Fibroblast of peridontal ligament (primary cell): Measurements from ENCODE around the gene IFNAR2.
A peak's percentile ranks its signal among the peaks of the same experiment; 100 is the strongest.

ENCODE experiments used
- DNase-seq: peaks from one replicate; pipeline ENCODE4 v3.0.0-alpha.2; 2010; ENCODE audit errors: extremely low read depth

IFNAR2 gene

GRCh38 chr21:33267250-33267649 lies 37.5 kb downstream of the IFNAR2 start:
- no peak for DNase-seq

- no peak for DNase-seq
These were observed 38.6 kb downstream of the IFNAR2 start for GRCh38 chr21:33268393-33268736.

GRCh38 chr21:33268737-33269441 lies 39.2 kb downstream of the IFNAR2 start:
- no peak for DNase-seq

GRCh38 chr21:33270986-33271385 lies 41.2 kb downstream of the IFNAR2 start:
- DNase-seq = no peak

- no peak for DNase-seq
These were observed 43.3 kb downstream of the IFNAR2 start for GRCh38 chr21:33273044-33273443.

- peak; percentile 33 for DNase-seq
These were observed 49.0 kb downstream of the IFNAR2 start for GRCh38 chr21:33278721-33279120.

GRCh38 chr21:33279330-33279820 lies 49.6 kb downstream of the IFNAR2 start:
- no peak for DNase-seq
